H1 (cell line): ENCODE measurements around the gene PRKAR2B. TPM values are rescaled to one million over a fixed set of nuclear protein-coding genes. Genes with fewer than 3 reads are reported as not detected.

Experiments used
- CBX8 ChIP-seq: fragments of 300-800, 300-1000 bp; sonication (generic); IDR thresholded peaks from 2 replicates; pipeline ENCODE4 v1.7.1; 2016; ENCODE audit warnings: low read depth, low read length, borderline replicate concordance
- FOSL1 ChIP-seq: IDR thresholded peaks from 2 replicates; pipeline ENCODE4 v1.6.1; 2011; ENCODE audit warnings: mild to moderate bottlenecking, low read depth, low read length, moderate library complexity; ENCODE audit not compliant: insufficient read depth
- HDAC2 ChIP-seq, 2 experiments: fragments of 300-600 bp in 1 of 2; sonication (generic) in 1 of 2; IDR thresholded peaks; 2 replicates each; pipeline ENCODE4 v1.6.1; 2011 to 2012; ENCODE audit warnings: low read depth in 2 of 2, low read length in 2 of 2, mild to moderate bottlenecking in 2 of 2, moderate library complexity in 2 of 2, borderline replicate concordance in 1 of 2, inconsistent platforms in 1 of 2
- MAFK ChIP-seq: IDR thresholded peaks from 2 replicates; pipeline ENCODE4 v1.6.1; 2012; ENCODE audit warnings: low read depth, mild to moderate bottlenecking, improper control_type of control experiment, low read length
- NANOG ChIP-seq: IDR thresholded peaks from 2 replicates; pipeline ENCODE4 v1.6.1; 2011; ENCODE audit warnings: low read length, low read depth, mild to moderate bottlenecking, inconsistent platforms; ENCODE audit not compliant: insufficient read depth, poor library complexity, severe bottlenecking
- RXRA ChIP-seq: IDR thresholded peaks from 2 replicates; pipeline ENCODE4 v1.6.1; 2011; ENCODE audit warnings: low read depth, mild to moderate bottlenecking, low read length, moderate library complexity; ENCODE audit not compliant: insufficient read depth
- SP1 ChIP-seq: IDR thresholded peaks from 2 replicates; pipeline ENCODE4 v1.6.1; 2011; ENCODE audit warnings: low read depth, low read length
- SRF ChIP-seq: IDR thresholded peaks from 2 replicates; pipeline ENCODE4 v1.6.1; 2011; ENCODE audit warnings: mild to moderate bottlenecking, low read depth, low read length, moderate library complexity
- polyA plus RNA-seq, 7 experiments: library from polyadenylated mRNA; depleted of rRNA in 3 of 7; stranded (reverse) in 5 of 7; unstranded in 2 of 7; fragments of >200 nt in 5 of 7; fragments of 200-250 nt in 2 of 7; gene quantifications; 1 replicate in 5 of 7; 2 replicates in 1 of 7; 4 replicates in 1 of 7; pipeline versions ENCODE4 v1.2.1 to v1.2.3, GENCODE V29; 2011 to 2013; ENCODE audit warnings: missing spikeins in 2 of 7, mixed read lengths in 2 of 7
- total RNA-seq: library from RNA; stranded (reverse); fragmentation: NEBNext Ultra II Directional; extraction: Animal tissue kit (Norgen Biotek cat#: 25700); gene quantifications from 2 replicates; pipeline ENCODE4 v1.2.1, GENCODE V29; 2021
- TF ChIP-seq, protein P1 (sequence below): fragments of 300-600 bp; sonication (generic); IDR thresholded peaks from 2 replicates; pipeline ENCODE4 v1.7.1; 2012; ENCODE audit warnings: low read length, moderate library complexity, mild to moderate bottlenecking, inconsistent platforms; ENCODE audit not compliant: insufficient replicate concordance

Gene PRKAR2B
- total and polyA plus RNA-seq, 2 of the 8 experiments (the other 6 are each of a cell fraction or from before 2014, with no cell fraction given) = 10.4 to 37.0 TPM

DNA sequence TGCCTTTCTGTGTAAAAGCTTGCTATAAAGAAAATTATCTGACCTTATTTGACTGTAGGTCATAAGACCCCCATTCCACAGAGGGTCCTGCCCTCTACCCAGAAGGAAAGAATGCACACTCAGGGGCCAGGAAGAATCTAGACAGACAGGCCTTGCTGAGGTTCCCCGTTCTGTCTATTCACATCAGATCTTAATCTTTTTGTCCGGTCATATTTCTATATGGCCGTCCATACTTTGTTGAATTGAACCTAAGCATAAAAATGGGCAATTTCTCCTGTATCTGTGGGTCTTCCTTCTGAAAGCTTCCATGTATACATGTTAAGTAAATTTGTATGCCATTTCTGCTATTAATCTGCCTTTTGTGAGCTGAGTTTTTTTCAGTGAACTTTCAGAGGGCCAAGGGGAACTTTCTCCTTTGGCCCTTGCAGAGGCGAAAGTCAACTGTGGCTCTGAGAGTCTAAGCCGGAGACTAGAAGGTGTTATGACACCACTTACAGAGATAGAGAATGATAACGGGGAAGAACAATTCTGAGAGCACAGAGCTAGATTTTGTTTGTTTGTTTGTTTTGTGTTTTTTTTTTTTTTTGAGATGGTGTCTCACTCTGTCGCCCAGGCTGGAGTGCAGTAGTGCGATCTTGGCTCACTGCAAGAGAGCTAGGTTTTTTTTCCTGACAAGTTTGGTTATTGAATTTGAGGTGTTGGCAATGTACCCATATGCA lies 11.6 kb upstream of the PRKAR2B start (continued):
- TF ChIP-seq, protein P1, sequence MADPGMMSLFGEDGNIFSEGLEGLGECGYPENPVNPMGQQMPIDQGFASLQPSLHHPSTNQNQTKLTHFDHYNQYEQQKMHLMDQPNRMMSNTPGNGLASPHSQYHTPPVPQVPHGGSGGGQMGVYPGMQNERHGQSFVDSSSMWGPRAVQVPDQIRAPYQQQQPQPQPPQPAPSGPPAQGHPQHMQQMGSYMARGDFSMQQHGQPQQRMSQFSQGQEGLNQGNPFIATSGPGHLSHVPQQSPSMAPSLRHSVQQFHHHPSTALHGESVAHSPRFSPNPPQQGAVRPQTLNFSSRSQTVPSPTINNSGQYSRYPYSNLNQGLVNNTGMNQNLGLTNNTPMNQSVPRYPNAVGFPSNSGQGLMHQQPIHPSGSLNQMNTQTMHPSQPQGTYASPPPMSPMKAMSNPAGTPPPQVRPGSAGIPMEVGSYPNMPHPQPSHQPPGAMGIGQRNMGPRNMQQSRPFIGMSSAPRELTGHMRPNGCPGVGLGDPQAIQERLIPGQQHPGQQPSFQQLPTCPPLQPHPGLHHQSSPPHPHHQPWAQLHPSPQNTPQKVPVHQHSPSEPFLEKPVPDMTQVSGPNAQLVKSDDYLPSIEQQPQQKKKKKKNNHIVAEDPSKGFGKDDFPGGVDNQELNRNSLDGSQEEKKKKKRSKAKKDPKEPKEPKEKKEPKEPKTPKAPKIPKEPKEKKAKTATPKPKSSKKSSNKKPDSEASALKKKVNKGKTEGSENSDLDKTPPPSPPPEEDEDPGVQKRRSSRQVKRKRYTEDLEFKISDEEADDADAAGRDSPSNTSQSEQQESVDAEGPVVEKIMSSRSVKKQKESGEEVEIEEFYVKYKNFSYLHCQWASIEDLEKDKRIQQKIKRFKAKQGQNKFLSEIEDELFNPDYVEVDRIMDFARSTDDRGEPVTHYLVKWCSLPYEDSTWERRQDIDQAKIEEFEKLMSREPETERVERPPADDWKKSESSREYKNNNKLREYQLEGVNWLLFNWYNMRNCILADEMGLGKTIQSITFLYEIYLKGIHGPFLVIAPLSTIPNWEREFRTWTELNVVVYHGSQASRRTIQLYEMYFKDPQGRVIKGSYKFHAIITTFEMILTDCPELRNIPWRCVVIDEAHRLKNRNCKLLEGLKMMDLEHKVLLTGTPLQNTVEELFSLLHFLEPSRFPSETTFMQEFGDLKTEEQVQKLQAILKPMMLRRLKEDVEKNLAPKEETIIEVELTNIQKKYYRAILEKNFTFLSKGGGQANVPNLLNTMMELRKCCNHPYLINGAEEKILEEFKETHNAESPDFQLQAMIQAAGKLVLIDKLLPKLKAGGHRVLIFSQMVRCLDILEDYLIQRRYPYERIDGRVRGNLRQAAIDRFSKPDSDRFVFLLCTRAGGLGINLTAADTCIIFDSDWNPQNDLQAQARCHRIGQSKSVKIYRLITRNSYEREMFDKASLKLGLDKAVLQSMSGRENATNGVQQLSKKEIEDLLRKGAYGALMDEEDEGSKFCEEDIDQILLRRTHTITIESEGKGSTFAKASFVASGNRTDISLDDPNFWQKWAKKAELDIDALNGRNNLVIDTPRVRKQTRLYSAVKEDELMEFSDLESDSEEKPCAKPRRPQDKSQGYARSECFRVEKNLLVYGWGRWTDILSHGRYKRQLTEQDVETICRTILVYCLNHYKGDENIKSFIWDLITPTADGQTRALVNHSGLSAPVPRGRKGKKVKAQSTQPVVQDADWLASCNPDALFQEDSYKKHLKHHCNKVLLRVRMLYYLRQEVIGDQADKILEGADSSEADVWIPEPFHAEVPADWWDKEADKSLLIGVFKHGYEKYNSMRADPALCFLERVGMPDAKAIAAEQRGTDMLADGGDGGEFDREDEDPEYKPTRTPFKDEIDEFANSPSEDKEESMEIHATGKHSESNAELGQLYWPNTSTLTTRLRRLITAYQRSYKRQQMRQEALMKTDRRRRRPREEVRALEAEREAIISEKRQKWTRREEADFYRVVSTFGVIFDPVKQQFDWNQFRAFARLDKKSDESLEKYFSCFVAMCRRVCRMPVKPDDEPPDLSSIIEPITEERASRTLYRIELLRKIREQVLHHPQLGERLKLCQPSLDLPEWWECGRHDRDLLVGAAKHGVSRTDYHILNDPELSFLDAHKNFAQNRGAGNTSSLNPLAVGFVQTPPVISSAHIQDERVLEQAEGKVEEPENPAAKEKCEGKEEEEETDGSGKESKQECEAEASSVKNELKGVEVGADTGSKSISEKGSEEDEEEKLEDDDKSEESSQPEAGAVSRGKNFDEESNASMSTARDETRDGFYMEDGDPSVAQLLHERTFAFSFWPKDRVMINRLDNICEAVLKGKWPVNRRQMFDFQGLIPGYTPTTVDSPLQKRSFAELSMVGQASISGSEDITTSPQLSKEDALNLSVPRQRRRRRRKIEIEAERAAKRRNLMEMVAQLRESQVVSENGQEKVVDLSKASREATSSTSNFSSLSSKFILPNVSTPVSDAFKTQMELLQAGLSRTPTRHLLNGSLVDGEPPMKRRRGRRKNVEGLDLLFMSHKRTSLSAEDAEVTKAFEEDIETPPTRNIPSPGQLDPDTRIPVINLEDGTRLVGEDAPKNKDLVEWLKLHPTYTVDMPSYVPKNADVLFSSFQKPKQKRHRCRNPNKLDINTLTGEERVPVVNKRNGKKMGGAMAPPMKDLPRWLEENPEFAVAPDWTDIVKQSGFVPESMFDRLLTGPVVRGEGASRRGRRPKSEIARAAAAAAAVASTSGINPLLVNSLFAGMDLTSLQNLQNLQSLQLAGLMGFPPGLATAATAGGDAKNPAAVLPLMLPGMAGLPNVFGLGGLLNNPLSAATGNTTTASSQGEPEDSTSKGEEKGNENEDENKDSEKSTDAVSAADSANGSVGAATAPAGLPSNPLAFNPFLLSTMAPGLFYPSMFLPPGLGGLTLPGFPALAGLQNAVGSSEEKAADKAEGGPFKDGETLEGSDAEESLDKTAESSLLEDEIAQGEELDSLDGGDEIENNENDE = no peak
- TF ChIP-seq NANOG = no peak
- no peak for TF ChIP-seq HDAC2 (IDR thresholded peaks at IDR 0.05; ENCODE audit: borderline replicate concordance in 1 of 2, low read depth in 2 of 2, low read length in 2 of 2)
- TF ChIP-seq CBX8 = no peak
- TF ChIP-seq MAFK = no peak
- no peak for TF ChIP-seq SP1
- TF ChIP-seq FOSL1 = no peak
- TF ChIP-seq SRF = no peak
- no peak for TF ChIP-seq RXRA
